Sigmoid colon (tissue), 7 donors: Measurements from ENCODE around the gene GAB2. TPM values are rescaled to one million over a fixed set of nuclear protein-coding genes. Genes with fewer than 3 reads are reported as not detected.

Experiments used
- DNase-seq: peaks from one replicate; pipeline ENCODE4 v3.0.0-alpha.2; 2019
- H3K27ac ChIP-seq, 4 donors: fragments of 200-600 bp; sonication (generic); one replicate each; pipeline ENCODE4 v1.5.1; 2016 to 2019; ENCODE audit warnings: mild to moderate bottlenecking in 1 of 4
- H3K27me3 ChIP-seq, 3 donors: fragments of 200-600 bp; sonication (generic); one replicate each; pipeline ENCODE4 v1.5.1; 2019; ENCODE audit warnings: mild to moderate bottlenecking in 1 of 3
- H3K36me3 ChIP-seq, 4 donors: fragments of 200-600 bp; sonication (generic); one replicate each; pipeline ENCODE4 v1.5.1; 2016 to 2019
- H3K4me1 ChIP-seq, 4 donors: fragments of 200-600 bp; sonication (generic); one replicate each; pipeline ENCODE4 v1.5.1; 2017 to 2019
- H3K4me3 ChIP-seq, 4 donors: fragments of 200-600 bp; sonication (generic); one replicate each; pipeline ENCODE4 v1.5.1; 2017 to 2019; ENCODE audit warnings: mild to moderate bottlenecking in 2 of 4, moderate library complexity in 1 of 4
- H3K9me3 ChIP-seq, 4 donors: fragments of 200-600 bp in 3 of 4; sonication (generic) in 3 of 4; one replicate each; pipeline versions ENCODE4 v1.5.1 to v1.6.1; 2013 to 2019
- CTCF ChIP-seq, 4 experiments: fragments of 450-650 bp in 3 of 4; fragments of 200-600 bp in 1 of 4; IDR thresholded peaks; one replicate each; pipeline ENCODE4 v1.5.1; 2016 to 2019; ENCODE audit warnings: antibody characterized with exemption in 4 of 4, mild to moderate bottlenecking in 3 of 4, moderate library complexity in 2 of 4
- EP300 ChIP-seq, 4 donors: sonication (generic); formaldehyde crosslinking; IDR thresholded peaks; one replicate each; pipeline ENCODE4 v1.6.1; 2017; ENCODE audit warnings: antibody characterized with exemption in 4 of 4
- POLR2A ChIP-seq, 2 donors: fragments of 450-650 bp; IDR thresholded peaks; one replicate each; pipeline ENCODE4 v1.6.1; 2016; ENCODE audit warnings: antibody characterized with exemption in 2 of 2, mild to moderate bottlenecking in 2 of 2, moderate library complexity in 2 of 2
- POLR2AphosphoS5 ChIP-seq, 4 donors: sonication (generic); formaldehyde crosslinking; IDR thresholded peaks; one replicate each; pipeline ENCODE4 v1.6.1; 2017; ENCODE audit warnings: antibody characterized with exemption in 4 of 4
- WGBS, 2 donors: extraction: QIAGEN DNeasy Blood & Tissue Kit; methylation state at CpG; one replicate each; pipeline ENCODE4 v1.1.7; 2013; 5-methylcytosine and 5-hydroxymethylcytosine counted together
- intact Hi-C: fragments of 100-400 bp; cut with DNase I; formaldehyde crosslinking; loops from one replicate; pipeline ENCODE4 v1.15.1; 2023
- polyA plus RNA-seq, 3 donors: library from polyadenylated mRNA; stranded (reverse); fragments of 200-250 nt; gene quantifications; one replicate each; pipeline ENCODE4 v1.2.3, GENCODE V29; 2013
- total RNA-seq, 4 donors: library from RNA; depleted of rRNA; stranded (reverse); fragments of >200 nt; gene quantifications; one replicate each; pipeline ENCODE4 v1.1.0, GENCODE V29; 2016
- donor health status: healthy with polysubstance abuse.
- donor health status: Bipolar disorder and iron deficiency.
- donor health status: healthy.

GAB2 gene
- total and polyA plus RNA-seq, 7 donors = 10.8 to 23.5 (median 13.6) TPM

GRCh38 chr11:78408619-78409018 lies 9.0 kb downstream of the GAB2 start:
- WGBS, 2 donors = 98% methylated on average over 3 of the region's 3 CpGs
- Histone ChIP-seq H3K9me3 (peaks cover 0 to 3% (median under 1%) of the 10 kb centered on the region in 4 donors), H3K4me1 (no peaks in the 10 kb centered on the region)

GRCh38 chr11:78406568-78407196 lies 10.9 kb downstream of the GAB2 start:
- H3K4me3 ChIP-seq = no peak overlapping the region
- intact Hi-C loops = no loop called here
- no peaks in the 10 kb centered on the region for H3K27me3 ChIP-seq
- no peak for TF ChIP-seq POLR2A (IDR thresholded peaks at IDR 0.05)
- TF ChIP-seq POLR2AphosphoS5 (IDR thresholded peaks at IDR 0.05) = no peak
- TF ChIP-seq CTCF (IDR thresholded peaks at IDR 0.05) = no peak
- no peak for TF ChIP-seq EP300 (IDR thresholded peaks at IDR 0.05)
- 61 to 71% methylated on average over 3 of the region's 3 CpGs for WGBS, 2 donors
- H3K36me3 ChIP-seq = no peaks in the 10 kb centered on the region
- peaks cover 0 to 3% (median under 1%) of the 10 kb centered on the region in 4 donors for H3K9me3 ChIP-seq
- no peak overlapping the region for H3K27ac ChIP-seq
- H3K4me1 ChIP-seq = no peaks in the 10 kb centered on the region
- no peak for DNase-seq

More at GRCh38 chr11:78408619-78409018, 9.0 kb downstream of the GAB2 start:
- H3K27ac ChIP-seq = no peak overlapping the region
- H3K27me3 ChIP-seq = no peaks in the 10 kb centered on the region
- no peak for TF ChIP-seq CTCF (IDR thresholded peaks at IDR 0.05)
- no peak for TF ChIP-seq POLR2AphosphoS5 (IDR thresholded peaks at IDR 0.05)
- TF ChIP-seq EP300 (IDR thresholded peaks at IDR 0.05) = no peak
- no peak for TF ChIP-seq POLR2A (IDR thresholded peaks at IDR 0.05)
- intact Hi-C loops = no loop called here
- H3K36me3 ChIP-seq = no peaks in the 10 kb centered on the region
- no peak overlapping the region for H3K4me3 ChIP-seq
- no peak for DNase-seq

- WGBS, 2 donors = 94 to 98% methylated on average over 2 of the region's 2 CpGs
- intact Hi-C loops = no loop called here
- H3K27me3 ChIP-seq = no peaks in the 10 kb centered on the region
- no peak for DNase-seq
- no peak overlapping the region for H3K4me3 ChIP-seq
- no peak overlapping the region for H3K27ac ChIP-seq
- no peaks in the 10 kb centered on the region for H3K36me3 ChIP-seq
- no peaks in the 10 kb centered on the region for H3K4me1 ChIP-seq
- peaks cover 0 to 3% (median under 1%) of the 10 kb centered on the region in 4 donors for H3K9me3 ChIP-seq
- no peak for TF ChIP-seq CTCF (IDR thresholded peaks at IDR 0.05)
- TF ChIP-seq POLR2AphosphoS5 (IDR thresholded peaks at IDR 0.05) = no peak
- TF ChIP-seq EP300 (IDR thresholded peaks at IDR 0.05) = no peak
- TF ChIP-seq POLR2A (IDR thresholded peaks at IDR 0.05) = no peak
Measured at GRCh38 chr11:78405805-78406204, 11.8 kb downstream of the GAB2 start.

GRCh38 chr11:78403781-78404180 lies 13.8 kb downstream of the GAB2 start:
- intact Hi-C loops = no loop called here
- H3K27me3 ChIP-seq = no peaks in the 10 kb centered on the region
- H3K9me3 ChIP-seq = no peaks in the 10 kb centered on the region
- no peak for TF ChIP-seq EP300 (IDR thresholded peaks at IDR 0.05)
- H3K4me3 ChIP-seq = no peak overlapping the region
- no peaks in the 10 kb centered on the region for H3K36me3 ChIP-seq
- H3K27ac ChIP-seq = no peak overlapping the region
- H3K4me1 ChIP-seq = peaks cover 0 to 8% (median 0%) of the 10 kb centered on the region in 4 donors
- no peak for DNase-seq
- WGBS, 2 donors = 88 to 89% methylated on average over 2 of the region's 2 CpGs

- no peak overlapping the region for H3K4me3 ChIP-seq
- peaks cover 0 to 8% (median 0%) of the 10 kb centered on the region in 4 donors for H3K4me1 ChIP-seq
- TF ChIP-seq EP300 (IDR thresholded peaks at IDR 0.05) = no peak
- H3K9me3 ChIP-seq = no peaks in the 10 kb centered on the region
- 95 to 97% methylated on average over 3 of the region's 3 CpGs for WGBS, 2 donors
- H3K36me3 ChIP-seq = no peaks in the 10 kb centered on the region
- no peak for DNase-seq
- H3K27me3 ChIP-seq = no peaks in the 10 kb centered on the region
- intact Hi-C loops = no loop called here
- H3K27ac ChIP-seq = no peak overlapping the region
Measured at GRCh38 chr11:78402847-78403246, 14.8 kb downstream of the GAB2 start.

GRCh38 chr11:78400702-78401101 lies 16.9 kb downstream of the GAB2 start:
- Histone ChIP-seq H3K9me3 (no peaks in the 10 kb centered on the region), H3K27ac (no peak overlapping the region), H3K36me3 (no peaks in the 10 kb centered on the region), H3K4me3 (no peak overlapping the region), H3K27me3 (no peaks in the 10 kb centered on the region), H3K4me1 (peaks cover 0 to 8% (median 0%) of the 10 kb centered on the region in 4 donors)
- intact Hi-C loops = no loop called here
- WGBS, 2 donors = 94 to 95% methylated on average over 3 of the region's 3 CpGs
- no peak for DNase-seq
- TF ChIP-seq EP300 (IDR thresholded peaks at IDR 0.05) (no peak), POLR2AphosphoS5 (IDR thresholded peaks at IDR 0.05) (no peak), POLR2A (IDR thresholded peaks at IDR 0.05) (no peak), CTCF (IDR thresholded peaks at IDR 0.05) (no peak)
